K562 (cell line): ENCODE data around the gene AHI1.

Experiments
- CBX5 ChIP-seq: IDR thresholded peaks from 2 replicates; pipeline ENCODE4 v1.6.1; 2014; ENCODE audit warnings: low read depth, borderline replicate concordance
- ELF4 ChIP-seq: fragments of 450-650 bp; formaldehyde crosslinking; IDR thresholded peaks from 2 replicates; pipeline ENCODE4 v1.4.0; 2022; ENCODE audit warnings: missing genetic modification characterization
- SRSF9 ChIP-seq: fragments of 200-400 bp; formaldehyde crosslinking; IDR thresholded peaks from 2 replicates; pipeline ENCODE4 v1.6.1; 2017; ENCODE audit warnings: low read depth, low read length, borderline replicate concordance
- TGIF2 ChIP-seq: sonication (generic); formaldehyde crosslinking; IDR thresholded peaks from 2 replicates; pipeline ENCODE4 v1.8.1; 2022; ENCODE audit warnings: mild to moderate bottlenecking, missing genetic modification reagents, moderate library complexity
- ZNF23 ChIP-seq: fragments of 250-450 bp; sonication (Bioruptor Pico); IDR thresholded peaks from 2 replicates; pipeline ENCODE4 v1.4.0; 2020; ENCODE audit warnings: mild to moderate bottlenecking
- ZNF583 ChIP-seq: fragments of 250-450 bp; sonication (Bioruptor Pico); IDR thresholded peaks from 2 replicates; pipeline ENCODE4 v1.4.0; 2020

GRCh38 chr6:135250751-135251497 lies 246.6 kb downstream of the AHI1 start:
- TF ChIP-seq SRSF9 (no peak), ZNF23 (no peak), ZNF583 (CRISPR knock-in tag) (no peak), TGIF2 (CRISPR knock-in tag) (no peak), ELF4 (CRISPR knock-in tag) (no peak), CBX5 (no peak)
